Neuronal stem cell (in vitro differentiated cells): Measurements from ENCODE around the gene IMP3.
"Not testable (repeated sequence)": the region's sequence is repeated elsewhere in the genome, so short reads cannot be mapped to it uniquely, and the experiment has no call there.

Experiments
- DNase-seq: peaks from one replicate; pipeline ENCODE4 v3.0.0-alpha.2; 2013; ENCODE audit warnings: low spot score
- H2AFZ ChIP-seq: one replicate; pipeline ENCODE4 v1.6.1; 2013; ENCODE audit warnings: mild to moderate bottlenecking, low read length, inconsistent platforms
- H2AK5ac ChIP-seq: 2 replicates; pipeline ENCODE4 v1.6.1; 2013; ENCODE audit warnings: low read depth, mild to moderate bottlenecking, inconsistent platforms, low read length, moderate library complexity, mixed read lengths
- H2BK120ac ChIP-seq: 2 replicates; pipeline ENCODE4 v1.6.1; 2013; ENCODE audit warnings: low read depth, mild to moderate bottlenecking, inconsistent platforms, low read length, moderate library complexity, mixed read lengths
- H2BK12ac ChIP-seq: one replicate; pipeline ENCODE4 v1.6.1; 2013; ENCODE audit warnings: low read length, inconsistent platforms
- H2BK15ac ChIP-seq: 2 replicates; pipeline ENCODE4 v1.6.1; 2013; ENCODE audit warnings: mild to moderate bottlenecking, low read length, inconsistent platforms, mixed read lengths
- H2BK5ac ChIP-seq: one replicate; pipeline ENCODE4 v1.6.1; 2013; ENCODE audit warnings: inconsistent platforms, mild to moderate bottlenecking, low read length, moderate library complexity
- H3K14ac ChIP-seq: one replicate; pipeline ENCODE4 v1.6.1; 2013; ENCODE audit warnings: low read length, inconsistent platforms
- H3K18ac ChIP-seq: 2 replicates; pipeline ENCODE4 v1.6.1; 2013; ENCODE audit warnings: low read length, inconsistent platforms
- H3K23ac ChIP-seq: 2 replicates; pipeline ENCODE4 v1.6.1; 2013; ENCODE audit warnings: low read depth, mild to moderate bottlenecking, mixed read lengths, low read length, inconsistent platforms; ENCODE audit not compliant: poor library complexity
- H3K27ac ChIP-seq: replicated peaks from 3 replicates; pipeline ENCODE4 v1.5.1; 2013; ENCODE audit warnings: low read length, inconsistent platforms
- H3K27me3 ChIP-seq, 3 experiments: 2 replicates each; pipeline ENCODE4 v1.6.1; 2013; ENCODE audit warnings: low read length in 3 of 3, mild to moderate bottlenecking in 2 of 3, inconsistent platforms in 1 of 3, low read depth in 1 of 3, mixed read lengths in 1 of 3, moderate library complexity in 1 of 3; ENCODE audit not compliant: control insufficient read depth in 3 of 3, insufficient read depth in 3 of 3
- H3K36me3 ChIP-seq, 2 donors: replicated peaks in 1 of 2; 2 replicates each; pipeline ENCODE4 v1.6.1; 2013; ENCODE audit warnings: low read length in 2 of 2; ENCODE audit not compliant: control insufficient read depth in 2 of 2, insufficient read depth in 2 of 2
- H3K4ac ChIP-seq: 2 replicates; pipeline ENCODE4 v1.6.1; 2013; ENCODE audit warnings: inconsistent platforms, mild to moderate bottlenecking, low read length, moderate library complexity
- H3K4me1 ChIP-seq, 2 donors: 1 replicate in 1 of 2; 2 replicates in 1 of 2; pipeline ENCODE4 v1.6.1; 2013; ENCODE audit warnings: low read length in 2 of 2, low read depth in 1 of 2; ENCODE audit not compliant: control insufficient read depth in 2 of 2, insufficient read depth in 1 of 2
- H3K4me2 ChIP-seq: one replicate; pipeline ENCODE4 v1.6.1; 2013; ENCODE audit warnings: mild to moderate bottlenecking, low read length, inconsistent platforms; ENCODE audit not compliant: insufficient read depth, poor library complexity, severe bottlenecking
- H3K4me3 ChIP-seq, 2 donors: 2 replicates each; pipeline ENCODE4 v1.5.1; 2013; ENCODE audit warnings: low read length in 2 of 2, mild to moderate bottlenecking in 2 of 2, inconsistent platforms in 1 of 2, moderate library complexity in 1 of 2
- H3K79me1 ChIP-seq: one replicate; pipeline ENCODE4 v1.6.1; 2013; ENCODE audit warnings: low read depth, mild to moderate bottlenecking, inconsistent platforms, low read length, moderate library complexity
- H3K9ac ChIP-seq: one replicate; pipeline ENCODE4 v1.6.1; 2013; ENCODE audit warnings: mild to moderate bottlenecking, low read depth, low read length, inconsistent platforms; ENCODE audit not compliant: poor library complexity
- H3K9me3 ChIP-seq, 2 donors: replicated peaks in 1 of 2; 2 replicates each; pipeline versions ENCODE3 to v1.6.1; 2013; ENCODE audit warnings: low read length in 2 of 2, mild to moderate bottlenecking in 2 of 2, inconsistent platforms in 1 of 2, low read depth in 1 of 2, mixed read lengths in 1 of 2, moderate library complexity in 1 of 2; ENCODE audit not compliant: control insufficient read depth in 2 of 2, insufficient read depth in 1 of 2
- H4K8ac ChIP-seq: one replicate; pipeline ENCODE4 v1.6.1; 2013; ENCODE audit warnings: low read depth, mild to moderate bottlenecking, inconsistent platforms, low read length, moderate library complexity
- H4K91ac ChIP-seq: one replicate; pipeline ENCODE4 v1.6.1; 2013; ENCODE audit warnings: low read length, low read depth, mild to moderate bottlenecking, inconsistent platforms; ENCODE audit not compliant: poor library complexity
- WGBS, 2 donors: extraction: QIAGEN DNeasy Blood & Tissue Kit; methylation state at CpG; one replicate each; pipeline ENCODE4 v1.1.7; 2013; ENCODE audit warnings: missing lambda C conversion rate in 2 of 2, mixed read lengths in 1 of 2; ENCODE audit not compliant: insufficient read length in 2 of 2, insufficient replicate concordance in 1 of 2; ENCODE audit errors: extremely low coverage in 2 of 2; 5-methylcytosine and 5-hydroxymethylcytosine counted together

The IMP3 gene

GRCh38 chr15:75678324-75678690, 38.3 kb upstream of the IMP3 start:
- H3K4me2 ChIP-seq, H3K27me3 ChIP-seq, H4K8ac ChIP-seq, H2BK15ac ChIP-seq, H3K9me3 ChIP-seq, H3K9ac ChIP-seq, H3K79me1 ChIP-seq, H3K4me3 ChIP-seq, H2BK120ac ChIP-seq, H2AFZ ChIP-seq, H2BK12ac ChIP-seq, H3K4ac ChIP-seq, H3K23ac ChIP-seq, H3K18ac ChIP-seq, H2AK5ac ChIP-seq, H4K91ac ChIP-seq, DNase-seq, H2BK5ac ChIP-seq, H3K14ac ChIP-seq, H3K36me3 ChIP-seq, H3K27ac ChIP-seq: not testable (repeated sequence)
- no CpG with 5 or more reads among the region's 6 CpGs for WGBS, 2 donors
- H3K4me1 ChIP-seq, result peaks cover 10 to 15% of the 10 kb centered on the region in 2 donors

- Histone ChIP-seq H3K4ac (peak overlapping the region; percentile 30), H4K91ac (no peak overlapping the region), H3K27me3 (no peaks in the 10 kb centered on the region), H3K27ac (no peak overlapping the region), H3K9me3 (no peaks in the 10 kb centered on the region), H2AK5ac (peak overlapping the region; percentile 93), H2AFZ (no peak overlapping the region), H3K36me3 (no peaks in the 10 kb centered on the region), H2BK15ac (peak overlapping the region; percentile 70), H4K8ac (no peak overlapping the region), H3K4me3 (no peak overlapping the region), H3K4me1 (peaks cover 11 to 20% of the 10 kb centered on the region in 2 donors), H2BK12ac (no peak overlapping the region), H3K18ac (peak overlapping the region; percentile 85), H3K4me2 (no peak overlapping the region), H3K14ac (peak overlapping the region; percentile 25), H3K9ac (peak overlapping the region; percentile 32), H2BK120ac (no peak overlapping the region), H3K79me1 (no peaks in the 10 kb centered on the region), H2BK5ac (no peak overlapping the region), H3K23ac (no peak overlapping the region)
- WGBS, 2 donors, result no CpG with 5 or more reads among the region's 16 CpGs
- peak; percentile 20 for DNase-seq
These were observed 37.7 kb upstream of the IMP3 start for GRCh38 chr15:75677465-75678323.

GRCh38 chr15:75676688-75677464, 36.9 kb upstream of the IMP3 start:
- no peak overlapping the region for H3K4me2 ChIP-seq
- peak overlapping the region; percentile 42 for H2BK12ac ChIP-seq
- no peak overlapping the region for H2BK120ac ChIP-seq
- no peak overlapping the region for H3K9ac ChIP-seq
- no peaks in the 10 kb centered on the region for H3K9me3 ChIP-seq
- H3K4me1 ChIP-seq, result peaks cover 12 to 27% of the 10 kb centered on the region in 2 donors
- peak overlapping the region; percentile 70 for H2BK15ac ChIP-seq
- no peak for DNase-seq
- peak overlapping the region; percentile 85 for H3K18ac ChIP-seq
- no peak overlapping the region for H3K27ac ChIP-seq
- H3K27me3 ChIP-seq, result no peaks in the 10 kb centered on the region
- H3K79me1 ChIP-seq, result no peaks in the 10 kb centered on the region
- H3K4me3 ChIP-seq, result no peak overlapping the region
- H4K8ac ChIP-seq, result no peak overlapping the region
- peak overlapping the region; percentile 86 for H4K91ac ChIP-seq
- H3K23ac ChIP-seq, result peak overlapping the region; percentile 36
- H3K36me3 ChIP-seq, result no peaks in the 10 kb centered on the region
- H3K4ac ChIP-seq, result no peak overlapping the region
- H2AFZ ChIP-seq, result no peak overlapping the region
- no CpG with 5 or more reads among the region's 30 CpGs for WGBS, 2 donors
- peak overlapping the region; percentile 93 for H2AK5ac ChIP-seq
- peak overlapping the region; percentile 66 for H3K14ac ChIP-seq
- H2BK5ac ChIP-seq, result peak overlapping the region; percentile 82
